ENCODE results near the gene ZNF771.

The ZNF771 gene

GRCh38 chr16:30430428-30430970, 23.1 kb downstream of the ZNF771 start:
- no peaks in the 10 kb centered on the region for H3K27me3 ChIP-seq (ENCODE audit: control insufficient read depth in 5 of 5, insufficient read depth in 4 of 5, low read length in 5 of 5)
- peak overlapping the region; percentile 60 for H3K27ac ChIP-seq (ENCODE audit: low read depth, low read length)
- peaks cover 0 to 11% (median 7%) of the 10 kb centered on the region in 5 donors for H3K36me3 ChIP-seq (ENCODE audit: control insufficient read depth in 5 of 5, insufficient read depth in 5 of 5, low read length in 5 of 5)
- peak overlapping the region; percentile 63 to 77 (median 72) for H3K9ac ChIP-seq (ENCODE audit: low read length in 5 of 5)
- no peaks in the 10 kb centered on the region for H3K9me3 ChIP-seq (ENCODE audit: control insufficient read depth in 5 of 5, low read length in 5 of 5)
- H3K4me3 ChIP-seq (ENCODE audit: low read depth in 1 of 5, low read length in 5 of 5), result peak overlapping the region; percentile 65 to 89 (median 78)
- peaks cover 0 to 25% (median 22%) of the 10 kb centered on the region in 5 donors for H3K4me1 ChIP-seq (ENCODE audit: control insufficient read depth in 5 of 5, insufficient read depth in 5 of 5, low read length in 5 of 5)

- Histone ChIP-seq H3K9me3 (ENCODE audit: control insufficient read depth in 5 of 5, low read length in 5 of 5) (no peaks in the 10 kb centered on the region), H3K4me3 (ENCODE audit: low read depth in 1 of 5, low read length in 5 of 5) (no peak overlapping the region), H3K27me3 (ENCODE audit: control insufficient read depth in 5 of 5, insufficient read depth in 4 of 5, low read length in 5 of 5) (no peaks in the 10 kb centered on the region), H3K36me3 (ENCODE audit: control insufficient read depth in 5 of 5, insufficient read depth in 5 of 5, low read length in 5 of 5) (no peaks in the 10 kb centered on the region), H3K9ac (ENCODE audit: low read length in 5 of 5) (no peak overlapping the region), H3K27ac (ENCODE audit: low read depth, low read length) (no peak overlapping the region), H3K4me1 (ENCODE audit: control insufficient read depth in 5 of 5, insufficient read depth in 5 of 5, low read length in 5 of 5) (peaks cover 0 to 9% (median 8%) of the 10 kb centered on the region in 5 donors)
Observed at GRCh38 chr16:30434852-30435251, 27.4 kb downstream of the ZNF771 start.

- H3K4me1 ChIP-seq (ENCODE audit: control insufficient read depth in 5 of 5, insufficient read depth in 5 of 5, low read length in 5 of 5), result no peaks in the 10 kb centered on the region
- no peak overlapping the region for H3K27ac ChIP-seq (ENCODE audit: low read depth, low read length)
- H3K4me3 ChIP-seq (ENCODE audit: low read depth in 1 of 5, low read length in 5 of 5), result no peak overlapping the region
- no peaks in the 10 kb centered on the region for H3K27me3 ChIP-seq (ENCODE audit: control insufficient read depth in 5 of 5, insufficient read depth in 4 of 5, low read length in 5 of 5)
- no peaks in the 10 kb centered on the region for H3K9me3 ChIP-seq (ENCODE audit: control insufficient read depth in 5 of 5, low read length in 5 of 5)
- no peaks in the 10 kb centered on the region for H3K36me3 ChIP-seq (ENCODE audit: control insufficient read depth in 5 of 5, insufficient read depth in 5 of 5, low read length in 5 of 5)
- H3K9ac ChIP-seq (ENCODE audit: low read length in 5 of 5), result no peak overlapping the region
Observed at GRCh38 chr16:30437511-30438046, 30.2 kb downstream of the ZNF771 start.

GRCh38 chr16:30438835-30439234, 31.4 kb downstream of the ZNF771 start:
- Histone ChIP-seq H3K9me3 (ENCODE audit: control insufficient read depth in 5 of 5, low read length in 5 of 5) (no peaks in the 10 kb centered on the region), H3K4me1 (ENCODE audit: control insufficient read depth in 5 of 5, insufficient read depth in 5 of 5, low read length in 5 of 5) (peaks cover 0 to 6% (median 5%) of the 10 kb centered on the region in 5 donors), H3K27ac (ENCODE audit: low read depth, low read length) (no peak overlapping the region), H3K27me3 (ENCODE audit: control insufficient read depth in 5 of 5, insufficient read depth in 4 of 5, low read length in 5 of 5) (no peaks in the 10 kb centered on the region), H3K4me3 (ENCODE audit: low read depth in 1 of 5, low read length in 5 of 5) (no peak overlapping the region), H3K36me3 (ENCODE audit: control insufficient read depth in 5 of 5, insufficient read depth in 5 of 5, low read length in 5 of 5) (peaks cover 0 to 8% (median 0%) of the 10 kb centered on the region in 5 donors), H3K9ac (ENCODE audit: low read length in 5 of 5) (no peak overlapping the region)

- H3K27ac ChIP-seq (ENCODE audit: low read depth, low read length), result no peak overlapping the region
- H3K36me3 ChIP-seq (ENCODE audit: control insufficient read depth in 5 of 5, insufficient read depth in 5 of 5, low read length in 5 of 5), result peaks cover 0 to 11% (median 3%) of the 10 kb centered on the region in 5 donors
- no peak overlapping the region for H3K9ac ChIP-seq (ENCODE audit: low read length in 5 of 5)
- no peaks in the 10 kb centered on the region for H3K27me3 ChIP-seq (ENCODE audit: control insufficient read depth in 5 of 5, insufficient read depth in 4 of 5, low read length in 5 of 5)
- H3K9me3 ChIP-seq (ENCODE audit: control insufficient read depth in 5 of 5, low read length in 5 of 5), result no peaks in the 10 kb centered on the region
- no peak overlapping the region for H3K4me3 ChIP-seq (ENCODE audit: low read depth in 1 of 5, low read length in 5 of 5)
- peaks cover 2 to 16% (median 15%) of the 10 kb centered on the region in 5 donors for H3K4me1 ChIP-seq (ENCODE audit: control insufficient read depth in 5 of 5, insufficient read depth in 5 of 5, low read length in 5 of 5)
Observed at GRCh38 chr16:30439720-30440348, 32.4 kb downstream of the ZNF771 start.

- H3K36me3 ChIP-seq (ENCODE audit: control insufficient read depth in 5 of 5, insufficient read depth in 5 of 5, low read length in 5 of 5), result peaks cover 0 to 11% (median 3%) of the 10 kb centered on the region in 5 donors
- no peak overlapping the region for H3K9ac ChIP-seq (ENCODE audit: low read length in 5 of 5)
- no peaks in the 10 kb centered on the region for H3K9me3 ChIP-seq (ENCODE audit: control insufficient read depth in 5 of 5, low read length in 5 of 5)
- no peak overlapping the region for H3K27ac ChIP-seq (ENCODE audit: low read depth, low read length)
- H3K4me1 ChIP-seq (ENCODE audit: control insufficient read depth in 5 of 5, insufficient read depth in 5 of 5, low read length in 5 of 5), result peaks cover 5 to 30% (median 24%) of the 10 kb centered on the region in 5 donors
- no peaks in the 10 kb centered on the region for H3K27me3 ChIP-seq (ENCODE audit: control insufficient read depth in 5 of 5, insufficient read depth in 4 of 5, low read length in 5 of 5)
- peak overlapping the region in 1 of 5 donors; percentile 91 for H3K4me3 ChIP-seq (ENCODE audit: low read depth in 1 of 5, low read length in 5 of 5)
Observed at GRCh38 chr16:30443631-30444030, 36.2 kb downstream of the ZNF771 start.

- H3K9me3 ChIP-seq (ENCODE audit: control insufficient read depth in 5 of 5, low read length in 5 of 5), result no peaks in the 10 kb centered on the region
- H3K4me1 ChIP-seq (ENCODE audit: control insufficient read depth in 5 of 5, insufficient read depth in 5 of 5, low read length in 5 of 5), result peaks cover 5 to 30% (median 24%) of the 10 kb centered on the region in 5 donors
- peak overlapping the region; percentile 94 for H3K27ac ChIP-seq (ENCODE audit: low read depth, low read length)
Observed at GRCh38 chr16:30444231-30445148, 37.1 kb downstream of the ZNF771 start.

GRCh38 chr16:30445149-30445407, 37.7 kb downstream of the ZNF771 start:
- Histone ChIP-seq H3K9me3 (ENCODE audit: control insufficient read depth in 5 of 5, low read length in 5 of 5) (no peaks in the 10 kb centered on the region), H3K36me3 (ENCODE audit: control insufficient read depth in 5 of 5, insufficient read depth in 5 of 5, low read length in 5 of 5) (peaks cover 0 to 11% (median 3%) of the 10 kb centered on the region in 5 donors), H3K27ac (ENCODE audit: low read depth, low read length) (peak overlapping the region; percentile 94), H3K4me3 (ENCODE audit: low read depth in 1 of 5, low read length in 5 of 5) (peak overlapping the region; percentile 88 to 94 (median 91)), H3K9ac (ENCODE audit: low read length in 5 of 5) (peak overlapping the region in 4 of 5 donors; percentile 96 to 99 (median 98)), H3K27me3 (ENCODE audit: control insufficient read depth in 5 of 5, insufficient read depth in 4 of 5, low read length in 5 of 5) (no peaks in the 10 kb centered on the region), H3K4me1 (ENCODE audit: control insufficient read depth in 5 of 5, insufficient read depth in 5 of 5, low read length in 5 of 5) (peaks cover 5 to 30% (median 24%) of the 10 kb centered on the region in 5 donors)

More at GRCh38 chr16:30444231-30445148, 37.1 kb downstream of the ZNF771 start:
- Histone ChIP-seq H3K4me3 (ENCODE audit: low read depth in 1 of 5, low read length in 5 of 5) (peak overlapping the region; percentile 88 to 94 (median 91)), H3K9ac (ENCODE audit: low read length in 5 of 5) (peak overlapping the region in 4 of 5 donors; percentile 96 to 99 (median 98)), H3K27me3 (ENCODE audit: control insufficient read depth in 5 of 5, insufficient read depth in 4 of 5, low read length in 5 of 5) (no peaks in the 10 kb centered on the region), H3K36me3 (ENCODE audit: control insufficient read depth in 5 of 5, insufficient read depth in 5 of 5, low read length in 5 of 5) (peaks cover 0 to 11% (median 3%) of the 10 kb centered on the region in 5 donors)

GRCh38 chr16:30445408-30446202, 38.2 kb downstream of the ZNF771 start, which contains the start of gene SEPHS2:
SEPHS2 (minus strand) TSS chr16:30445874; CDS start chr16:30445727, 147 bp downstream.
- peaks cover 0 to 11% (median 3%) of the 10 kb centered on the region in 5 donors for H3K36me3 ChIP-seq (ENCODE audit: control insufficient read depth in 5 of 5, insufficient read depth in 5 of 5, low read length in 5 of 5)
- peak within 1 kb of the TSS; percentile 75 to 99 (median 97) for H3K9ac ChIP-seq (ENCODE audit: low read length in 5 of 5)
- H3K9me3 ChIP-seq (ENCODE audit: control insufficient read depth in 5 of 5, low read length in 5 of 5), result no peaks in the 10 kb centered on the region
- peak within 1 kb of the TSS; percentile 88 to 94 (median 91) for H3K4me3 ChIP-seq (ENCODE audit: low read depth in 1 of 5, low read length in 5 of 5)
- H3K27me3 ChIP-seq (ENCODE audit: control insufficient read depth in 5 of 5, insufficient read depth in 4 of 5, low read length in 5 of 5), result no peaks in the 10 kb centered on the region
- peaks cover 5 to 30% (median 24%) of the 10 kb centered on the region in 5 donors for H3K4me1 ChIP-seq (ENCODE audit: control insufficient read depth in 5 of 5, insufficient read depth in 5 of 5, low read length in 5 of 5)
- peak within 1 kb of the TSS; percentile 94 for H3K27ac ChIP-seq (ENCODE audit: low read depth, low read length)
